ENCODE data around the gene LDLRAP1. TPM values are rescaled to one million over a fixed set of nuclear protein-coding genes. Genes with fewer than 3 reads are reported as not detected.

Gene LDLRAP1
- total and polyA plus RNA-seq, 2 of the 4 experiments (the other 2 are of a cell fraction) = 4.5 to 14.4 TPM

DNA sequence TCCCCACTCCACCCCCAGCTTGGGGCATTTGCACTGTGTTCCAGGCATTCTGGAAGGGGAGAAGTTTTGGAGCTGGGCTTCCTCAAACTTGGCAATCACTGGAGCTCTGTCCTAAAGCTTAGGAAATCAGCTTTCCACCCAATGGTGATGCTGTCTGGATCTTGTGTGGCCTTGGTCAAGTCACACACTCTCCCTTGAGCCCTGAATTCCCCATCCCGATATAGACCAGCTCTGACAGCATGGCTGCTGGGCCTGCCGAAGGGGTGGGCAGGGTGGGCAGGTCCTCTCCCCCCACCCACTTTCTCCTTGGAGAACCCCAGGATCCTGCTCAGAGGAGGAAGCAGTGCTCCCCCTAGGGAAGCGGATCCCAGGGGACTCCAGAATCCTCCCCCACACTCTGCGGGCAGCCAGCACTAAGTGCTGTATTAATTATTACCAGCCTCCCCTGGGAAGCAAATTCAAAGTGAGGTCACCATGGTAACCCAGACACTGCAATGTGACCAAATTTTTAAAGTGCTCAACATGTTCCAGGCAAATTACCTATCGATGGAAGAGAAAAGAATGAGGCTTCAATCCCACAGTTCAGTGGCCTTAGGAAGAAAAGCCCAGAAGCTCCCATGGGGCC lies 21.3 kb upstream of the LDLRAP1 start:
- H3K4me3 ChIP-seq (ENCODE audit: insufficient read depth, low read depth, low read length) = no peak overlapping the region
- no peaks in the 10 kb centered on the region for H4K20me1 ChIP-seq (ENCODE audit: insufficient read depth, low read length)
- intact Hi-C loops (cut with micrococcal nuclease) = loop anchor here (5.0 to 10.0 kb wide), 4 partner anchors 90 to 280 kb away; partner anchors contain the start of gene MACO1
- in situ Hi-C loops (cut with MboI; ENCODE audit: low sequenced_read_pairs) = loop anchor here (10.0 to 25.0 kb wide), 2 partner anchors 110 to 237 kb away; partner anchors contain the start of gene RHCE
- no CpG with 5 or more reads among the region's 5 CpGs for WGBS, 2 experiments (ENCODE audit: extremely low coverage in 2 of 2, insufficient read length in 1 of 2)
- H3K9me1 ChIP-seq (ENCODE audit: insufficient read depth, low read length) = peaks cover 6% of the 10 kb centered on the region; the same call in 1 of the 2 replicates
- no peak overlapping the region for H2BK120ac ChIP-seq (ENCODE audit: low read depth, low read length)
- H3K18ac ChIP-seq (ENCODE audit: low read depth, low read length) = no peak overlapping the region
- H3K79me1 ChIP-seq (ENCODE audit: low read depth in 1 of 2, low read length in 2 of 2) = no peaks in the 10 kb centered on the region
- dilution Hi-C loops (cut with HindIII; ENCODE audit: low sequenced_read_pairs, unreplicated experiment) = no loop called here
- H3K4me2 ChIP-seq (ENCODE audit: low read depth, low read length) = no peak overlapping the region
- H4K91ac ChIP-seq (ENCODE audit: insufficient read depth, low read depth, low read length) = no peak overlapping the region
- no peak overlapping the region for H2AK5ac ChIP-seq (ENCODE audit: low read depth, low read length)
- H3K4ac ChIP-seq (ENCODE audit: low read depth, low read length) = no peak overlapping the region
- no peak overlapping the region for H2AFZ ChIP-seq (replicated peaks; ENCODE audit: low read length, poor library complexity)
- H3K9me3 ChIP-seq (ENCODE audit: control insufficient read depth, insufficient read depth, low read length) = peaks cover 9% of the 10 kb centered on the region
- no peaks in the 10 kb centered on the region; the same call in 1 of the 2 replicates for H3K4me1 ChIP-seq (ENCODE audit: control insufficient read depth, insufficient read depth, low read length)
- no peak for DNase-seq
- H4K5ac ChIP-seq (ENCODE audit: low read depth, low read length) = no peak overlapping the region
- ChIA-PET CTCF (interaction anchor here (0.6 kb wide), 1 partner anchor 93 kb away, joined by 3 read pairs; no protein-coding TSS in a partner anchor), POLR2A (ENCODE audit: unreplicated experiment) (no interaction called here)
- no peaks in the 10 kb centered on the region for H3K36me3 ChIP-seq (ENCODE audit: control insufficient read depth, insufficient read depth, low read length)
- H3K9ac ChIP-seq (ENCODE audit: low read depth, low read length) = no peak overlapping the region
- H2AK9ac ChIP-seq (replicated peaks; ENCODE audit: low read depth, low read length, poor library complexity) = no peak overlapping the region
- no peak overlapping the region for H3K27ac ChIP-seq (ENCODE audit: insufficient read depth, low read length)
- no peak overlapping the region for H3K56ac ChIP-seq (ENCODE audit: extremely low read depth, insufficient read depth, low read length)
- H3K14ac ChIP-seq (replicated peaks; ENCODE audit: low read depth, low read length) = no peak overlapping the region
- no peak for TF ChIP-seq BHLHE40 (IDR thresholded peaks at IDR 0.05; ENCODE audit: low read depth, low read length)
- TF ChIP-seq SMC3 (IDR thresholded peaks at IDR 0.05; ENCODE audit: low read depth, low read length) = no peak
- no peak for TF ChIP-seq CEBPB (IDR thresholded peaks at IDR 0.05; ENCODE audit: low read depth, low read length)
- no peak for TF ChIP-seq RFX5 (IDR thresholded peaks at IDR 0.05; ENCODE audit: low read depth, low read length)
- no peak for TF ChIP-seq POLR2A (IDR thresholded peaks at IDR 0.05; ENCODE audit: low read depth, low read length)
- TF ChIP-seq, protein P1, sequence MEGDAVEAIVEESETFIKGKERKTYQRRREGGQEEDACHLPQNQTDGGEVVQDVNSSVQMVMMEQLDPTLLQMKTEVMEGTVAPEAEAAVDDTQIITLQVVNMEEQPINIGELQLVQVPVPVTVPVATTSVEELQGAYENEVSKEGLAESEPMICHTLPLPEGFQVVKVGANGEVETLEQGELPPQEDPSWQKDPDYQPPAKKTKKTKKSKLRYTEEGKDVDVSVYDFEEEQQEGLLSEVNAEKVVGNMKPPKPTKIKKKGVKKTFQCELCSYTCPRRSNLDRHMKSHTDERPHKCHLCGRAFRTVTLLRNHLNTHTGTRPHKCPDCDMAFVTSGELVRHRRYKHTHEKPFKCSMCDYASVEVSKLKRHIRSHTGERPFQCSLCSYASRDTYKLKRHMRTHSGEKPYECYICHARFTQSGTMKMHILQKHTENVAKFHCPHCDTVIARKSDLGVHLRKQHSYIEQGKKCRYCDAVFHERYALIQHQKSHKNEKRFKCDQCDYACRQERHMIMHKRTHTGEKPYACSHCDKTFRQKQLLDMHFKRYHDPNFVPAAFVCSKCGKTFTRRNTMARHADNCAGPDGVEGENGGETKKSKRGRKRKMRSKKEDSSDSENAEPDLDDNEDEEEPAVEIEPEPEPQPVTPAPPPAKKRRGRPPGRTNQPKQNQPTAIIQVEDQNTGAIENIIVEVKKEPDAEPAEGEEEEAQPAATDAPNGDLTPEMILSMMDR (conservative IDR thresholded peaks at IDR 0.05; ENCODE audit: low read depth, low read length) = no peak
- TF ChIP-seq RCOR1 (IDR thresholded peaks at IDR 0.05; ENCODE audit: insufficient replicate concordance, low read length) = no peak
- no peak for TF ChIP-seq MAFK (IDR thresholded peaks at IDR 0.05; ENCODE audit: low read depth, low read length)
- no peak for TF ChIP-seq FOS (IDR thresholded peaks at IDR 0.05; ENCODE audit: low read depth, low read length)
- no peak for TF ChIP-seq ELK1 (IDR thresholded peaks at IDR 0.05; ENCODE audit: borderline replicate concordance, low read depth, low read length)
- TF ChIP-seq NFE2L2 (IDR thresholded peaks at IDR 0.05; ENCODE audit: low read depth, low read length) = no peak
- no peak for TF ChIP-seq CHD1 (IDR thresholded peaks at IDR 0.05; ENCODE audit: low read depth, low read length)
- TF ChIP-seq RAD21 (IDR thresholded peaks at IDR 0.05; ENCODE audit: low read length) = no peak
- TF ChIP-seq MAZ (IDR thresholded peaks at IDR 0.05; ENCODE audit: borderline replicate concordance, low read depth, low read length) = no peak
- no peak overlapping the region for H4K8ac ChIP-seq (ENCODE audit: low read depth in 2 of 2, low read length in 2 of 2)
- no TSS peak for BruUV-seq (replicated peaks)
- H2BK5ac ChIP-seq (ENCODE audit: low read depth, low read length, poor library complexity, severe bottlenecking) = no peak overlapping the region
- no peak for ATAC-seq (ENCODE audit: low read depth)
- no peak overlapping the region for H2BK20ac ChIP-seq (ENCODE audit: low read depth, low read length)
- H2BK15ac ChIP-seq (ENCODE audit: low read depth, low read length) = no peak overlapping the region
- H3K23ac ChIP-seq (ENCODE audit: low read depth, low read length) = no peak overlapping the region
- H3K27me3 ChIP-seq (ENCODE audit: control insufficient read depth, insufficient read depth, low read length) = peaks cover 19% of the 10 kb centered on the region
